Measurements from ENCODE around the gene DNASE1L1.

GRCh38 chrX:154383359-154384283, 25.4 kb downstream of the DNASE1L1 start:
- TF ChIP-seq FOXJ3 (CRISPR knock-in tag; IDR thresholded peaks at IDR 0.05; ENCODE audit: borderline replicate concordance) (no peak), IRF1 (CRISPR knock-in tag; IDR thresholded peaks at IDR 0.05) (no peak), MAX (CRISPR knock-in tag; IDR thresholded peaks at IDR 0.05) (no peak), PREB (CRISPR knock-in tag; IDR thresholded peaks at IDR 0.05; ENCODE audit: borderline replicate concordance) (no peak)
- TF ChIP-seq, protein P1, sequence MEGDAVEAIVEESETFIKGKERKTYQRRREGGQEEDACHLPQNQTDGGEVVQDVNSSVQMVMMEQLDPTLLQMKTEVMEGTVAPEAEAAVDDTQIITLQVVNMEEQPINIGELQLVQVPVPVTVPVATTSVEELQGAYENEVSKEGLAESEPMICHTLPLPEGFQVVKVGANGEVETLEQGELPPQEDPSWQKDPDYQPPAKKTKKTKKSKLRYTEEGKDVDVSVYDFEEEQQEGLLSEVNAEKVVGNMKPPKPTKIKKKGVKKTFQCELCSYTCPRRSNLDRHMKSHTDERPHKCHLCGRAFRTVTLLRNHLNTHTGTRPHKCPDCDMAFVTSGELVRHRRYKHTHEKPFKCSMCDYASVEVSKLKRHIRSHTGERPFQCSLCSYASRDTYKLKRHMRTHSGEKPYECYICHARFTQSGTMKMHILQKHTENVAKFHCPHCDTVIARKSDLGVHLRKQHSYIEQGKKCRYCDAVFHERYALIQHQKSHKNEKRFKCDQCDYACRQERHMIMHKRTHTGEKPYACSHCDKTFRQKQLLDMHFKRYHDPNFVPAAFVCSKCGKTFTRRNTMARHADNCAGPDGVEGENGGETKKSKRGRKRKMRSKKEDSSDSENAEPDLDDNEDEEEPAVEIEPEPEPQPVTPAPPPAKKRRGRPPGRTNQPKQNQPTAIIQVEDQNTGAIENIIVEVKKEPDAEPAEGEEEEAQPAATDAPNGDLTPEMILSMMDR (IDR thresholded peaks at IDR 0.05) = no peak
- TF ChIP-seq, protein P2, sequence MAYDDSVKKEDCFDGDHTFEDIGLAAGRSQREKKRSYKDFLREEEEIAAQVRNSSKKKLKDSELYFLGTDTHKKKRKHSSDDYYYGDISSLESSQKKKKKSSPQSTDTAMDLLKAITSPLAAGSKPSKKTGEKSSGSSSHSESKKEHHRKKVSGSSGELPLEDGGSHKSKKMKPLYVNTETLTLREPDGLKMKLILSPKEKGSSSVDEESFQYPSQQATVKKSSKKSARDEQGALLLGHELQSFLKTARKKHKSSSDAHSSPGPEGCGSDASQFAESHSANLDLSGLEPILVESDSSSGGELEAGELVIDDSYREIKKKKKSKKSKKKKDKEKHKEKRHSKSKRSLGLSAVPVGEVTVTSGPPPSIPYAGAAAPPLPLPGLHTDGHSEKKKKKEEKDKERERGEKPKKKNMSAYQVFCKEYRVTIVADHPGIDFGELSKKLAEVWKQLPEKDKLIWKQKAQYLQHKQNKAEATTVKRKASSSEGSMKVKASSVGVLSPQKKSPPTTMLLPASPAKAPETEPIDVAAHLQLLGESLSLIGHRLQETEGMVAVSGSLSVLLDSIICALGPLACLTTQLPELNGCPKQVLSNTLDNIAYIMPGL (CRISPR knock-in tag; IDR thresholded peaks at IDR 0.05) = no peak
- TF ChIP-seq, protein P3, sequence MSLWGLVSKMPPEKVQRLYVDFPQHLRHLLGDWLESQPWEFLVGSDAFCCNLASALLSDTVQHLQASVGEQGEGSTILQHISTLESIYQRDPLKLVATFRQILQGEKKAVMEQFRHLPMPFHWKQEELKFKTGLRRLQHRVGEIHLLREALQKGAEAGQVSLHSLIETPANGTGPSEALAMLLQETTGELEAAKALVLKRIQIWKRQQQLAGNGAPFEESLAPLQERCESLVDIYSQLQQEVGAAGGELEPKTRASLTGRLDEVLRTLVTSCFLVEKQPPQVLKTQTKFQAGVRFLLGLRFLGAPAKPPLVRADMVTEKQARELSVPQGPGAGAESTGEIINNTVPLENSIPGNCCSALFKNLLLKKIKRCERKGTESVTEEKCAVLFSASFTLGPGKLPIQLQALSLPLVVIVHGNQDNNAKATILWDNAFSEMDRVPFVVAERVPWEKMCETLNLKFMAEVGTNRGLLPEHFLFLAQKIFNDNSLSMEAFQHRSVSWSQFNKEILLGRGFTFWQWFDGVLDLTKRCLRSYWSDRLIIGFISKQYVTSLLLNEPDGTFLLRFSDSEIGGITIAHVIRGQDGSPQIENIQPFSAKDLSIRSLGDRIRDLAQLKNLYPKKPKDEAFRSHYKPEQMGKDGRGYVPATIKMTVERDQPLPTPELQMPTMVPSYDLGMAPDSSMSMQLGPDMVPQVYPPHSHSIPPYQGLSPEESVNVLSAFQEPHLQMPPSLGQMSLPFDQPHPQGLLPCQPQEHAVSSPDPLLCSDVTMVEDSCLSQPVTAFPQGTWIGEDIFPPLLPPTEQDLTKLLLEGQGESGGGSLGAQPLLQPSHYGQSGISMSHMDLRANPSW (CRISPR knock-in tag; conservative IDR thresholded peaks at IDR 0.05; ENCODE audit: low read depth) = no peak

Measured in WTC11 (cell line).